Stomach (tissue), 9 donors: Measurements from ENCODE around the gene COPE. TPM values are rescaled to one million over a fixed set of nuclear protein-coding genes. Genes with fewer than 3 reads are reported as not detected.
A peak's percentile ranks its signal among the peaks of the same experiment; 100 is the strongest.

Experiments
- DNase-seq, 2 donors: peaks; one replicate each; pipeline versions ENCODE4 v3.0.0 to v3.0.0-alpha.2; 2013 to 2019
- H3K27ac ChIP-seq, 5 donors: fragments of 200-600 bp in 4 of 5; sonication (generic) in 4 of 5; one replicate each; pipeline ENCODE4 v1.5.1; 2013 to 2019; ENCODE audit warnings: mild to moderate bottlenecking in 1 of 5, moderate library complexity in 1 of 5
- H3K27me3 ChIP-seq, 3 donors: fragments of 200-600 bp; sonication (generic); one replicate each; pipeline ENCODE4 v1.5.1; 2017 to 2019; ENCODE audit warnings: mixed run types in 1 of 3
- H3K36me3 ChIP-seq, 4 donors: fragments of 200-600 bp; sonication (generic); 1 replicate in 3 of 4; 2 replicates in 1 of 4; pipeline ENCODE4 v1.5.1; 2016 to 2019
- H3K4me1 ChIP-seq, 4 donors: fragments of 200-600 bp; sonication (generic); one replicate each; pipeline ENCODE4 v1.5.1; 2016 to 2019
- H3K4me3 ChIP-seq, 4 donors: fragments of 200-600 bp; sonication (generic) in 3 of 4; one replicate each; pipeline ENCODE4 v1.5.1; 2016 to 2019; ENCODE audit warnings: mild to moderate bottlenecking in 1 of 4
- H3K9me3 ChIP-seq, 4 donors: fragments of 200-600 bp; sonication (generic); one replicate each; pipeline ENCODE4 v1.5.1; 2016 to 2019
- CTCF ChIP-seq, 7 experiments: fragments of 450-650 bp in 4 of 7; fragments of 200-600 bp in 3 of 7; sonication (generic) in 3 of 7; IDR thresholded peaks; one replicate each; pipeline ENCODE4 v1.5.1; 2016 to 2019; ENCODE audit warnings: antibody characterized with exemption in 7 of 7, control low read depth in 2 of 7, mild to moderate bottlenecking in 1 of 7
- EP300 ChIP-seq: sonication (generic); formaldehyde crosslinking; IDR thresholded peaks from one replicate; pipeline ENCODE4 v1.6.1; 2017; ENCODE audit warnings: antibody characterized with exemption
- POLR2A ChIP-seq, 4 donors: fragments of 450-650 bp; IDR thresholded peaks; one replicate each; pipeline ENCODE4 v1.6.1; 2016; ENCODE audit warnings: antibody characterized with exemption in 4 of 4, control low read depth in 2 of 4, mild to moderate bottlenecking in 1 of 4, moderate library complexity in 1 of 4
- POLR2AphosphoS5 ChIP-seq, 3 donors: sonication (generic); formaldehyde crosslinking; IDR thresholded peaks; one replicate each; pipeline ENCODE4 v1.6.1; 2016; ENCODE audit warnings: antibody characterized with exemption in 3 of 3
- whole genome bisulfite sequencing, 5 donors: extraction: QIAGEN DNeasy Blood & Tissue Kit in 3 of 5; methylation state at CpG; one replicate each; pipeline versions ENCODE4 v1.1.5 to v1.1.7; 2013 to 2018; 5-methylcytosine and 5-hydroxymethylcytosine counted together
- intact Hi-C: fragments of 100-400 bp; cut with DNase I; formaldehyde crosslinking; loops from one replicate; pipeline ENCODE4 v1.15.1; 2023; ENCODE audit warnings: low total_unique reads
- polyA plus RNA-seq, 3 donors: library from polyadenylated mRNA; stranded (reverse); fragments of 200-250 nt; gene quantifications; one replicate each; pipeline ENCODE4 v1.2.3, GENCODE V29; 2013
- total RNA-seq, 5 donors: library from RNA; depleted of rRNA; stranded (reverse); fragments of >200 nt; gene quantifications; one replicate each; pipeline versions ENCODE4 v1.1.0 to v1.2.3, GENCODE V29; 2014 to 2016
- donor health status: healthy with polysubstance abuse.
- donor health status: Bipolar disorder and iron deficiency.
- donor health status: healthy.

COPE gene
- total and polyA plus RNA-seq, 8 donors, result 76.7 to 283 (median 209) TPM

GRCh38 chr19:18889949-18890745 lies 29.0 kb downstream of the COPE start:
- intact Hi-C loops, result no loop called here
- no peaks in the 10 kb centered on the region for H3K9me3 ChIP-seq
- H3K4me3 ChIP-seq, result no peak overlapping the region
- H3K27me3 ChIP-seq, result peaks cover 5 to 28% (median 19%) of the 10 kb centered on the region in 3 donors
- no peak for DNase-seq
- 72 to 81% (median 76%) methylated on average over 10 of the region's 10 CpGs for WGBS, 5 donors
- no peak for TF ChIP-seq POLR2A (IDR thresholded peaks at IDR 0.05)
- TF ChIP-seq POLR2AphosphoS5 (IDR thresholded peaks at IDR 0.05), result no peak
- no peak for TF ChIP-seq CTCF (IDR thresholded peaks at IDR 0.05)
- no peak for TF ChIP-seq EP300
- H3K4me1 ChIP-seq, result peaks cover 4 to 18% (median 15%) of the 10 kb centered on the region in 4 donors
- no peak overlapping the region for H3K27ac ChIP-seq
- H3K36me3 ChIP-seq, result no peaks in the 10 kb centered on the region

- intact Hi-C loops, result no loop called here
- Histone ChIP-seq H3K4me3 (no peak overlapping the region), H3K27me3 (no peaks in the 10 kb centered on the region), H3K4me1 (peaks cover 0 to 4% (median 0%) of the 10 kb centered on the region in 4 donors), H3K27ac (no peak overlapping the region), H3K36me3 (no peaks in the 10 kb centered on the region), H3K9me3 (no peaks in the 10 kb centered on the region)
- TF ChIP-seq POLR2AphosphoS5 (IDR thresholded peaks at IDR 0.05), result no peak
- no peak for TF ChIP-seq CTCF (IDR thresholded peaks at IDR 0.05)
- no peak for TF ChIP-seq EP300
- no peak for TF ChIP-seq POLR2A (IDR thresholded peaks at IDR 0.05)
- DNase-seq, result no peak
- WGBS, 5 donors, result 87 to 93% (median 91%) methylated on average over 4 of the region's 4 CpGs
These were observed 32.2 kb downstream of the COPE start for GRCh38 chr19:18886972-18887371.

- H3K27ac ChIP-seq, result no peak overlapping the region
- no peaks in the 10 kb centered on the region for H3K27me3 ChIP-seq
- H3K36me3 ChIP-seq, result peaks cover 0 to 3% (median 0%) of the 10 kb centered on the region in 4 donors
- TF ChIP-seq EP300, result no peak
- no peak for TF ChIP-seq POLR2A (IDR thresholded peaks at IDR 0.05)
- no peak for TF ChIP-seq POLR2AphosphoS5 (IDR thresholded peaks at IDR 0.05)
- no peak for TF ChIP-seq CTCF (IDR thresholded peaks at IDR 0.05)
- no peaks in the 10 kb centered on the region for H3K9me3 ChIP-seq
- peaks cover 0 to 4% (median 0%) of the 10 kb centered on the region in 4 donors for H3K4me1 ChIP-seq
- no peak overlapping the region for H3K4me3 ChIP-seq
- WGBS, 5 donors, result 72 to 80% (median 75%) methylated on average over 29 to 30 of the region's 30 CpGs
- DNase-seq, result peak in 1 of 2 donors; percentile 30
- intact Hi-C loops, result no loop called here
These were observed 35.5 kb downstream of the COPE start for GRCh38 chr19:18883526-18884304.

GRCh38 chr19:18881491-18881890 lies 37.7 kb downstream of the COPE start:
- no peak overlapping the region for H3K27ac ChIP-seq
- peaks cover 0 to 7% (median 0%) of the 10 kb centered on the region in 4 donors for H3K9me3 ChIP-seq
- no peaks in the 10 kb centered on the region for H3K27me3 ChIP-seq
- H3K4me3 ChIP-seq, result no peak overlapping the region
- H3K4me1 ChIP-seq, result peaks cover 0 to 4% (median 0%) of the 10 kb centered on the region in 4 donors
- H3K36me3 ChIP-seq, result peaks cover 0 to 9% (median 1%) of the 10 kb centered on the region in 4 donors
- TF ChIP-seq EP300 (no peak), POLR2AphosphoS5 (IDR thresholded peaks at IDR 0.05) (no peak), POLR2A (IDR thresholded peaks at IDR 0.05) (no peak), CTCF (IDR thresholded peaks at IDR 0.05) (no peak)
- 85 to 90% (median 89%) methylated on average over 7 of the region's 7 CpGs for WGBS, 5 donors
- no peak for DNase-seq
- intact Hi-C loops, result no loop called here
